ENCODE measurements around the gene DUSP10.

Gene DUSP10

GRCh38 chr1:221699978-221700519, 41.8 kb downstream of the DUSP10 start:
- in situ Hi-C loops (cut with HindIII; ENCODE audit: low sequenced_read_pairs): no loop called here
- TF ChIP-seq CTCF (IDR thresholded peaks at IDR 0.05; ENCODE audit: low read depth, low read length): no peak
- DNase-seq (ENCODE audit: low read depth, low spot score): no peak
- no peak overlapping the region for H3K4me3 ChIP-seq (ENCODE audit: low read depth, low read length)

- in situ Hi-C loops (cut with HindIII; ENCODE audit: low sequenced_read_pairs): no loop called here
- TF ChIP-seq CTCF (IDR thresholded peaks at IDR 0.05; ENCODE audit: low read depth, low read length): no peak
- H3K4me3 ChIP-seq (ENCODE audit: low read depth, low read length): no peak overlapping the region
- DNase-seq (ENCODE audit: low read depth, low spot score): peak; percentile 65
Observed at GRCh38 chr1:221699577-221699976, 42.3 kb downstream of the DUSP10 start.

GRCh38 chr1:221698579-221699349, 43.1 kb downstream of the DUSP10 start:
- no peak for DNase-seq (ENCODE audit: low read depth, low spot score)
- in situ Hi-C loops (cut with HindIII; ENCODE audit: low sequenced_read_pairs): no loop called here
- TF ChIP-seq CTCF (IDR thresholded peaks at IDR 0.05; ENCODE audit: low read depth, low read length): no peak
- no peak overlapping the region for H3K4me3 ChIP-seq (ENCODE audit: low read depth, low read length)

- in situ Hi-C loops (cut with HindIII; ENCODE audit: low sequenced_read_pairs): no loop called here
- H3K4me3 ChIP-seq (ENCODE audit: low read depth, low read length): no peak overlapping the region
- TF ChIP-seq CTCF (IDR thresholded peaks at IDR 0.05; ENCODE audit: low read depth, low read length): no peak
- no peak for DNase-seq (ENCODE audit: low read depth, low spot score)
Observed at GRCh38 chr1:221697923-221698425, 43.9 kb downstream of the DUSP10 start.

GRCh38 chr1:221696718-221697461, 45.0 kb downstream of the DUSP10 start:
- TF ChIP-seq CTCF (IDR thresholded peaks at IDR 0.05; ENCODE audit: low read depth, low read length): no peak
- in situ Hi-C loops (cut with HindIII; ENCODE audit: low sequenced_read_pairs): no loop called here
- no peak overlapping the region for H3K4me3 ChIP-seq (ENCODE audit: low read depth, low read length)
- DNase-seq (ENCODE audit: low read depth, low spot score): no peak

- no peak overlapping the region for H3K4me3 ChIP-seq (ENCODE audit: low read depth, low read length)
- TF ChIP-seq CTCF (IDR thresholded peaks at IDR 0.05; ENCODE audit: low read depth, low read length): no peak
- in situ Hi-C loops (cut with HindIII; ENCODE audit: low sequenced_read_pairs): no loop called here
- DNase-seq (ENCODE audit: low read depth, low spot score): no peak
Observed at GRCh38 chr1:221696027-221696426, 45.9 kb downstream of the DUSP10 start.

Data from astrocyte of the spinal cord (primary cell).